Trophoblast cell (in vitro differentiated cells and primary cell): ENCODE data around the gene UNC80.

Experiments
- DNase-seq, 2 donors: peaks; one replicate each; pipeline ENCODE4 v3.0.0-alpha.2; 2016
- H2AFZ ChIP-seq: 2 replicates; pipeline ENCODE4 v1.6.1; 2013; ENCODE audit warnings: low read length, moderate library complexity, mild to moderate bottlenecking; ENCODE audit not compliant: insufficient read depth, poor library complexity
- H2AK5ac ChIP-seq: 2 replicates; pipeline ENCODE4 v1.6.1; 2013; ENCODE audit warnings: mild to moderate bottlenecking, low read length
- H2BK120ac ChIP-seq: 2 replicates; pipeline ENCODE4 v1.6.1; 2013; ENCODE audit warnings: low read length, mild to moderate bottlenecking, moderate library complexity; ENCODE audit not compliant: insufficient read depth, poor library complexity
- H2BK12ac ChIP-seq: 2 replicates; pipeline ENCODE4 v1.6.1; 2013; ENCODE audit warnings: mild to moderate bottlenecking, low read length, moderate library complexity
- H2BK5ac ChIP-seq: 2 replicates; pipeline ENCODE4 v1.6.1; 2013; ENCODE audit warnings: low read length, low read depth, moderate library complexity, mild to moderate bottlenecking; ENCODE audit not compliant: poor library complexity
- H3K14ac ChIP-seq: 2 replicates; pipeline ENCODE4 v1.6.1; 2013; ENCODE audit warnings: mild to moderate bottlenecking, low read length
- H3K18ac ChIP-seq: 2 replicates; pipeline ENCODE4 v1.6.1; 2013; ENCODE audit warnings: mild to moderate bottlenecking, low read length
- H3K23ac ChIP-seq: 2 replicates; pipeline ENCODE4 v1.6.1; 2013; ENCODE audit warnings: low read length
- H3K27ac ChIP-seq: 2 replicates; pipeline ENCODE4 v1.5.1; 2013; ENCODE audit warnings: low read depth, mild to moderate bottlenecking, inconsistent platforms, low read length, moderate library complexity
- H3K27me3 ChIP-seq: 2 replicates; pipeline ENCODE4 v1.6.1; 2013; ENCODE audit warnings: inconsistent platforms, mild to moderate bottlenecking, low read length, moderate library complexity; ENCODE audit not compliant: insufficient read depth
- H3K36me3 ChIP-seq, 2 experiments: 1 replicate in 1 of 2; 2 replicates in 1 of 2; pipeline ENCODE4 v1.6.1; 2013; ENCODE audit warnings: low read length in 2 of 2, mild to moderate bottlenecking in 2 of 2, moderate library complexity in 1 of 2; ENCODE audit not compliant: insufficient read depth in 2 of 2, control insufficient read depth in 1 of 2
- H3K4ac ChIP-seq: 2 replicates; pipeline ENCODE4 v1.6.1; 2013; ENCODE audit warnings: low read depth, mild to moderate bottlenecking, low read length, moderate library complexity
- H3K4me1 ChIP-seq, 2 experiments: 1 replicate in 1 of 2; 2 replicates in 1 of 2; pipeline ENCODE4 v1.6.1; 2013; ENCODE audit warnings: low read length in 2 of 2, mild to moderate bottlenecking in 2 of 2, moderate library complexity in 1 of 2; ENCODE audit not compliant: insufficient read depth in 2 of 2, control insufficient read depth in 1 of 2
- H3K4me2 ChIP-seq: 2 replicates; pipeline ENCODE4 v1.6.1; 2013; ENCODE audit warnings: inconsistent platforms, mild to moderate bottlenecking, low read length, moderate library complexity
- H3K4me3 ChIP-seq: 2 replicates; pipeline ENCODE4 v1.5.1; 2013; ENCODE audit warnings: mild to moderate bottlenecking, low read depth, low read length, inconsistent platforms
- H3K79me1 ChIP-seq: one replicate; pipeline ENCODE4 v1.6.1; 2013; ENCODE audit warnings: low read length
- H3K79me2 ChIP-seq: 2 replicates; pipeline ENCODE4 v1.6.1; 2013; ENCODE audit warnings: low read length, mild to moderate bottlenecking; ENCODE audit not compliant: control insufficient read depth, insufficient read depth, poor library complexity
- H3K9ac ChIP-seq: 2 replicates; pipeline ENCODE4 v1.6.1; 2013; ENCODE audit warnings: mild to moderate bottlenecking, low read length
- H3K9me3 ChIP-seq: 2 replicates; pipeline ENCODE4 v1.6.1; 2013; ENCODE audit warnings: low read depth, mild to moderate bottlenecking, control low read depth, inconsistent platforms, low read length; ENCODE audit not compliant: insufficient read depth
- H4K12ac ChIP-seq: 2 replicates; pipeline ENCODE4 v1.6.1; 2013; ENCODE audit warnings: low read depth, mild to moderate bottlenecking, low read length, moderate library complexity
- H4K8ac ChIP-seq: 2 replicates; pipeline ENCODE4 v1.6.1; 2013; ENCODE audit warnings: low read depth, mild to moderate bottlenecking, low read length, moderate library complexity
- H4K91ac ChIP-seq: one replicate; pipeline ENCODE4 v1.6.1; 2013; ENCODE audit warnings: low read depth, mild to moderate bottlenecking, low read length, moderate library complexity
- whole genome bisulfite sequencing: extraction: QIAGEN DNeasy Blood & Tissue Kit; methylation state at CpG from one replicate; pipeline ENCODE4 v1.1.7; 2013; ENCODE audit warnings: missing lambda C conversion rate; ENCODE audit not compliant: insufficient read length, insufficient coverage; ENCODE audit errors: extremely low coverage; 5-methylcytosine and 5-hydroxymethylcytosine counted together

Gene UNC80

GRCh38 chr2:209763106-209763505 lies 8.5 kb upstream of the UNC80 start:
- no peak overlapping the region for H2AK5ac ChIP-seq
- no peak overlapping the region for H4K12ac ChIP-seq
- no peaks in the 10 kb centered on the region for H3K27me3 ChIP-seq
- H3K9me3 ChIP-seq = no peaks in the 10 kb centered on the region
- no peak overlapping the region for H2AFZ ChIP-seq
- no peak overlapping the region for H3K27ac ChIP-seq
- no peak for DNase-seq
- no peak overlapping the region for H4K91ac ChIP-seq
- no peak overlapping the region for H3K4ac ChIP-seq
- H3K14ac ChIP-seq = no peak overlapping the region
- H3K79me1 ChIP-seq = no peaks in the 10 kb centered on the region
- no peak overlapping the region for H3K9ac ChIP-seq
- no CpG with 5 or more reads among the region's 3 CpGs for WGBS
- no peak overlapping the region for H3K4me3 ChIP-seq
- H3K36me3 ChIP-seq = no peaks in the 10 kb centered on the region
- no peak overlapping the region for H2BK5ac ChIP-seq
- H3K79me2 ChIP-seq = no peaks in the 10 kb centered on the region
- no peak overlapping the region for H3K4me2 ChIP-seq
- no peak overlapping the region for H2BK12ac ChIP-seq
- no peak overlapping the region for H3K23ac ChIP-seq
- no peak overlapping the region for H4K8ac ChIP-seq
- H3K18ac ChIP-seq = no peak overlapping the region
- H2BK120ac ChIP-seq = no peak overlapping the region
- H3K4me1 ChIP-seq = no peaks in the 10 kb centered on the region

- H3K4me3 ChIP-seq = no peak overlapping the region
- H2AFZ ChIP-seq = no peak overlapping the region
- H2BK5ac ChIP-seq = no peak overlapping the region
- H2BK120ac ChIP-seq = no peak overlapping the region
- no CpG with 5 or more reads among the region's 1 CpG for WGBS
- no peaks in the 10 kb centered on the region for H3K79me1 ChIP-seq
- H4K91ac ChIP-seq = no peak overlapping the region
- H3K23ac ChIP-seq = no peak overlapping the region
- peaks cover 0 to 2% of the 10 kb centered on the region in 2 experiments for H3K4me1 ChIP-seq
- H3K36me3 ChIP-seq = no peaks in the 10 kb centered on the region
- H2BK12ac ChIP-seq = no peak overlapping the region
- DNase-seq = no peak
- no peak overlapping the region for H4K8ac ChIP-seq
- no peak overlapping the region for H4K12ac ChIP-seq
- H3K4me2 ChIP-seq = no peak overlapping the region
- no peak overlapping the region for H3K27ac ChIP-seq
- H3K18ac ChIP-seq = no peak overlapping the region
- no peak overlapping the region for H3K4ac ChIP-seq
- peaks cover 2% of the 10 kb centered on the region for H3K27me3 ChIP-seq
- H3K9ac ChIP-seq = no peak overlapping the region
- no peaks in the 10 kb centered on the region for H3K79me2 ChIP-seq
- no peaks in the 10 kb centered on the region for H3K9me3 ChIP-seq
- H3K14ac ChIP-seq = no peak overlapping the region
- H2AK5ac ChIP-seq = no peak overlapping the region
Measured at GRCh38 chr2:209766613-209767012, 5.0 kb upstream of the UNC80 start.

- H3K18ac ChIP-seq = no peak overlapping the region
- no peak overlapping the region for H3K9ac ChIP-seq
- H3K4me3 ChIP-seq = no peak overlapping the region
- H3K9me3 ChIP-seq = no peaks in the 10 kb centered on the region
- H3K27ac ChIP-seq = no peak overlapping the region
- H4K12ac ChIP-seq = no peak overlapping the region
- no peaks in the 10 kb centered on the region for H3K79me2 ChIP-seq
- H3K4me1 ChIP-seq = peaks cover 2 to 4% of the 10 kb centered on the region in 2 experiments
- no peak overlapping the region for H4K91ac ChIP-seq
- H3K23ac ChIP-seq = no peak overlapping the region
- H3K27me3 ChIP-seq = peaks cover 2% of the 10 kb centered on the region
- DNase-seq = no peak
- H2AFZ ChIP-seq = no peak overlapping the region
- no peak overlapping the region for H2AK5ac ChIP-seq
- H3K36me3 ChIP-seq = no peaks in the 10 kb centered on the region
- no peak overlapping the region for H3K4me2 ChIP-seq
- no peak overlapping the region for H3K14ac ChIP-seq
- H3K4ac ChIP-seq = no peak overlapping the region
- no peak overlapping the region for H2BK5ac ChIP-seq
- H3K79me1 ChIP-seq = no peaks in the 10 kb centered on the region
- H2BK12ac ChIP-seq = no peak overlapping the region
- no peak overlapping the region for H2BK120ac ChIP-seq
- WGBS = no CpG with 5 or more reads among the region's 2 CpGs
- H4K8ac ChIP-seq = no peak overlapping the region
Measured at GRCh38 chr2:209767316-209767715, 4.3 kb upstream of the UNC80 start.

- Histone ChIP-seq H3K4me1 (peaks cover 2 to 4% of the 10 kb centered on the region in 2 experiments), H2BK12ac (no peak overlapping the region), H3K18ac (no peak overlapping the region), H3K36me3 (no peaks in the 10 kb centered on the region), H4K8ac (no peak overlapping the region), H3K14ac (no peak overlapping the region), H2BK120ac (no peak overlapping the region), H2AFZ (no peak overlapping the region), H3K9ac (no peak overlapping the region), H3K4me2 (no peak overlapping the region), H4K12ac (no peak overlapping the region), H3K23ac (no peak overlapping the region), H3K9me3 (no peaks in the 10 kb centered on the region), H3K27me3 (peaks cover 2% of the 10 kb centered on the region), H4K91ac (no peak overlapping the region), H3K27ac (no peak overlapping the region), H2BK5ac (no peak overlapping the region), H3K4ac (no peak overlapping the region), H3K79me1 (no peaks in the 10 kb centered on the region), H3K79me2 (no peaks in the 10 kb centered on the region), H3K4me3 (no peak overlapping the region), H2AK5ac (no peak overlapping the region)
- no peak for DNase-seq
Measured at GRCh38 chr2:209768557-209768956, 3.1 kb upstream of the UNC80 start.
